ENCODE measurements around the gene PLOD2. TPM values are rescaled to one million over a fixed set of nuclear protein-coding genes. Genes with fewer than 3 reads are reported as not detected.

PLOD2 gene
- total and polyA plus RNA-seq, 2 of the 4 experiments (the other 2 are of a cell fraction) = 84.0 to 117 TPM

- in situ Hi-C loops (cut with MboI; ENCODE audit: low sequenced_read_pairs) (no loop called here), intact Hi-C loops (cut with micrococcal nuclease) (no loop called here), dilution Hi-C loops (cut with HindIII; ENCODE audit: low sequenced_read_pairs, unreplicated experiment) (no loop called here)
- H3K14ac ChIP-seq (replicated peaks; ENCODE audit: low read depth, low read length) = no peak overlapping the region
- no peak overlapping the region for H3K23ac ChIP-seq (ENCODE audit: low read depth, low read length)
- no peak overlapping the region for H3K56ac ChIP-seq (ENCODE audit: extremely low read depth, insufficient read depth, low read length)
- H4K8ac ChIP-seq (ENCODE audit: low read depth in 2 of 2, low read length in 2 of 2) = 0 out of 4 replicates have a peak overlapping the region, but pooled peaks of 1 of the 2 experiments have one; percentile 37
- peaks cover 3 to 15% of the 10 kb centered on the region in 2 experiments; a peak in 3 of 4 replicates for H3K79me1 ChIP-seq (ENCODE audit: low read depth in 1 of 2, low read length in 2 of 2)
- no peak overlapping the region for H3K9ac ChIP-seq (ENCODE audit: low read depth, low read length)
- H2BK5ac ChIP-seq (ENCODE audit: low read depth, low read length, poor library complexity, severe bottlenecking) = peak overlapping the region; percentile 82
- H3K4me2 ChIP-seq (ENCODE audit: low read depth, low read length) = peak overlapping the region; percentile 4; the same call in 1 of the 2 replicates
- CTCF ChIA-PET = interaction anchor here (0.6 to 2.3 kb wide), 7 partner anchors 10 to 1051 kb away, joined by 3 to 10 read pairs (median 5); no protein-coding TSS in a partner anchor
- TF ChIP-seq CEBPB (IDR thresholded peaks at IDR 0.05; ENCODE audit: low read depth, low read length) = peak; percentile 87
- TF ChIP-seq NFE2L2 (IDR thresholded peaks at IDR 0.05; ENCODE audit: low read depth, low read length) = peak; percentile 72
- peak; percentile 25; the same call in 1 of the 2 replicates for TF ChIP-seq MAFK (IDR thresholded peaks at IDR 0.05; ENCODE audit: low read depth, low read length)
- TF ChIP-seq RCOR1 (IDR thresholded peaks at IDR 0.05; ENCODE audit: insufficient replicate concordance, low read length) = no peak
- peak; percentile 49 for TF ChIP-seq FOS (IDR thresholded peaks at IDR 0.05; ENCODE audit: low read depth, low read length)
- ATAC-seq (ENCODE audit: low read depth) = peak; percentile 25; the same call in 1 of the 2 replicates
- peak; percentile 83 for DNase-seq
- H4K20me1 ChIP-seq (ENCODE audit: insufficient read depth, low read length) = no peaks in the 10 kb centered on the region
- no TSS peak for BruUV-seq (replicated peaks)
- H3K27ac ChIP-seq (ENCODE audit: insufficient read depth, low read length) = no peak overlapping the region
- H2AK9ac ChIP-seq (replicated peaks; ENCODE audit: low read depth, low read length, poor library complexity) = no peak overlapping the region
- H3K27me3 ChIP-seq (ENCODE audit: control insufficient read depth, insufficient read depth, low read length) = no peaks in the 10 kb centered on the region
- no peaks in the 10 kb centered on the region for H3K9me3 ChIP-seq (ENCODE audit: control insufficient read depth, insufficient read depth, low read length)
- POLR2A ChIA-PET (ENCODE audit: unreplicated experiment) = interaction anchor here (0.6 kb wide), 1 partner anchor 9 kb away, joined by 5 read pairs; no protein-coding TSS in a partner anchor
- H3K4ac ChIP-seq (ENCODE audit: low read depth, low read length) = peak overlapping the region; percentile 17; the same call in 1 of the 2 replicates
- no peak overlapping the region for H3K4me3 ChIP-seq (ENCODE audit: insufficient read depth, low read depth, low read length)
- H2AFZ ChIP-seq (replicated peaks; ENCODE audit: low read length, poor library complexity) = no peak overlapping the region
- peak overlapping the region; percentile 5; the same call in 1 of the 2 replicates for H2BK120ac ChIP-seq (ENCODE audit: low read depth, low read length)
- H4K91ac ChIP-seq (ENCODE audit: insufficient read depth, low read depth, low read length) = no peak overlapping the region
- H3K9me1 ChIP-seq (ENCODE audit: insufficient read depth, low read length) = peaks cover 12% of the 10 kb centered on the region
- H3K36me3 ChIP-seq (ENCODE audit: control insufficient read depth, insufficient read depth, low read length) = no peaks in the 10 kb centered on the region
- no peak overlapping the region for H4K5ac ChIP-seq (ENCODE audit: low read depth, low read length)
- H2BK20ac ChIP-seq (ENCODE audit: low read depth, low read length) = 0 out of 2 replicates have a peak overlapping the region, but pooled peaks have one; percentile 0
- no CpG with 5 or more reads among the region's 4 CpGs for WGBS, 2 experiments (ENCODE audit: extremely low coverage in 2 of 2, insufficient read length in 1 of 2)
- H2AK5ac ChIP-seq (ENCODE audit: low read depth, low read length) = no peak overlapping the region
- H3K4me1 ChIP-seq (ENCODE audit: control insufficient read depth, insufficient read depth, low read length) = peaks cover 18% of the 10 kb centered on the region
- no peak overlapping the region for H3K18ac ChIP-seq (ENCODE audit: low read depth, low read length)
- no peak overlapping the region for H2BK15ac ChIP-seq (ENCODE audit: low read depth, low read length)
Observed at GRCh38 chr3:146166415-146166821, 5.4 kb upstream of the PLOD2 start.

Measured in IMR-90 (cell line).